ENCODE measurements around the gene SPECC1. TPM values are rescaled to one million over a fixed set of nuclear protein-coding genes. Genes with fewer than 3 reads are reported as not detected.
"Not testable (repeated sequence)": the region's sequence is repeated elsewhere in the genome, so short reads cannot be mapped to it uniquely, and the experiment has no call there.

The SPECC1 gene
- total RNA-seq, 1 experiment from 2014 or later: 103 TPM

- TF ChIP-seq ZBTB43 (CRISPR knock-in tag; IDR thresholded peaks at IDR 0.05): no peak
- no peak for TF ChIP-seq GRHL2 (CRISPR knock-in tag; IDR thresholded peaks at IDR 0.05; ENCODE audit: insufficient replicate concordance, severe bottlenecking)
- TF ChIP-seq ZNF532 (CRISPR knock-in tag; IDR thresholded peaks at IDR 0.05; ENCODE audit: borderline replicate concordance): no peak
- TF ChIP-seq FOXK1 (CRISPR knock-in tag; IDR thresholded peaks at IDR 0.05): no peak
- no peak for TF ChIP-seq TEAD1 (CRISPR knock-in tag; IDR thresholded peaks at IDR 0.05)
- no peak for TF ChIP-seq ZNF232 (CRISPR knock-in tag; IDR thresholded peaks at IDR 0.05)
These were observed 150.4 kb downstream of the SPECC1 start (continued) for GRCh38 chr17:20159406-20160069.

DNA sequence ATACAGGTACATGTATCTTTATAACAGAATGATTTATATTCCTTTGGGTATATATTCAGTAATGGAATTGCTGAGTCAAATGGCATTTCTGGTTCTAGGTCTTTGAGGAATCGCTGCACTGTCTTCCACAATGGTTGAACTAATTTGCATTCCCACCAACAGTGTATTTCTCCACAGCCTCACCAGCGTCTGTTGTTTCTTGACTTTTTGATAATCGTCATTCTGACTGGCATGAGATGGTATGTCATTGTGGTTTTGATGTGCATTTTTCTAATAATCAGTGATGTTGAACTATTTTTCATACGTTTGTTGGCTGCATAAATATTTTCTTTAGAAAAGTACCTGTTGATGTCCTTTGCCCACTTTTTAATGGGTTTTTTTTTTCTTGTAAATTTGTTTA lies 156.4 kb downstream of the SPECC1 start:
- ChIA-PET CTCF (interaction anchor here (0.6 kb wide), 1 partner anchor 15 kb away, joined by 3 read pairs; no protein-coding TSS in a partner anchor), POLR2A (interaction anchor here (1.1 kb wide), 1 partner anchor 9 kb away, joined by 5 read pairs; no protein-coding TSS in a partner anchor)
- H3K4me3 Mint-ChIP-seq; H3K36me3 Mint-ChIP-seq; H3K27me3 Mint-ChIP-seq (ENCODE audit: low read depth); H3K9me3 Mint-ChIP-seq; ATAC-seq; DNase-seq (ENCODE audit: low spot score): not testable (repeated sequence)
- Mint-ChIP-seq H3K27ac (peak overlapping the region; percentile 39; the same call in 1 of the 2 replicates), H3K4me1 (peaks cover 20% of the 10 kb centered on the region)

- H3K27me3 Mint-ChIP-seq (ENCODE audit: low read depth): no peaks in the 10 kb centered on the region
- no peak for TF ChIP-seq ZNF138 (CRISPR knock-in tag; conservative IDR thresholded peaks at IDR 0.05)
- TF ChIP-seq, protein P1, sequence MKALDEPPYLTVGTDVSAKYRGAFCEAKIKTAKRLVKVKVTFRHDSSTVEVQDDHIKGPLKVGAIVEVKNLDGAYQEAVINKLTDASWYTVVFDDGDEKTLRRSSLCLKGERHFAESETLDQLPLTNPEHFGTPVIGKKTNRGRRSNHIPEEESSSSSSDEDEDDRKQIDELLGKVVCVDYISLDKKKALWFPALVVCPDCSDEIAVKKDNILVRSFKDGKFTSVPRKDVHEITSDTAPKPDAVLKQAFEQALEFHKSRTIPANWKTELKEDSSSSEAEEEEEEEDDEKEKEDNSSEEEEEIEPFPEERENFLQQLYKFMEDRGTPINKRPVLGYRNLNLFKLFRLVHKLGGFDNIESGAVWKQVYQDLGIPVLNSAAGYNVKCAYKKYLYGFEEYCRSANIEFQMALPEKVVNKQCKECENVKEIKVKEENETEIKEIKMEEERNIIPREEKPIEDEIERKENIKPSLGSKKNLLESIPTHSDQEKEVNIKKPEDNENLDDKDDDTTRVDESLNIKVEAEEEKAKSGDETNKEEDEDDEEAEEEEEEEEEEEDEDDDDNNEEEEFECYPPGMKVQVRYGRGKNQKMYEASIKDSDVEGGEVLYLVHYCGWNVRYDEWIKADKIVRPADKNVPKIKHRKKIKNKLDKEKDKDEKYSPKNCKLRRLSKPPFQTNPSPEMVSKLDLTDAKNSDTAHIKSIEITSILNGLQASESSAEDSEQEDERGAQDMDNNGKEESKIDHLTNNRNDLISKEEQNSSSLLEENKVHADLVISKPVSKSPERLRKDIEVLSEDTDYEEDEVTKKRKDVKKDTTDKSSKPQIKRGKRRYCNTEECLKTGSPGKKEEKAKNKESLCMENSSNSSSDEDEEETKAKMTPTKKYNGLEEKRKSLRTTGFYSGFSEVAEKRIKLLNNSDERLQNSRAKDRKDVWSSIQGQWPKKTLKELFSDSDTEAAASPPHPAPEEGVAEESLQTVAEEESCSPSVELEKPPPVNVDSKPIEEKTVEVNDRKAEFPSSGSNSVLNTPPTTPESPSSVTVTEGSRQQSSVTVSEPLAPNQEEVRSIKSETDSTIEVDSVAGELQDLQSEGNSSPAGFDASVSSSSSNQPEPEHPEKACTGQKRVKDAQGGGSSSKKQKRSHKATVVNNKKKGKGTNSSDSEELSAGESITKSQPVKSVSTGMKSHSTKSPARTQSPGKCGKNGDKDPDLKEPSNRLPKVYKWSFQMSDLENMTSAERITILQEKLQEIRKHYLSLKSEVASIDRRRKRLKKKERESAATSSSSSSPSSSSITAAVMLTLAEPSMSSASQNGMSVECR (CRISPR knock-in tag; IDR thresholded peaks at IDR 0.05; ENCODE audit: borderline replicate concordance): no peak
- no peak for TF ChIP-seq ZNF671 (CRISPR knock-in tag; IDR thresholded peaks at IDR 0.05)
- no peak for TF ChIP-seq TEAD4 (CRISPR knock-in tag; IDR thresholded peaks at IDR 0.05)
- no peak for TF ChIP-seq FOXK1 (CRISPR knock-in tag; IDR thresholded peaks at IDR 0.05)
- no peak for TF ChIP-seq ATF3 (CRISPR knock-in tag; conservative IDR thresholded peaks at IDR 0.05)
- TF ChIP-seq CBFB (CRISPR knock-in tag; IDR thresholded peaks at IDR 0.05; ENCODE audit: low read depth): no peak
- no peak overlapping the region for H3K27ac Mint-ChIP-seq
- no peaks in the 10 kb centered on the region for H3K36me3 Mint-ChIP-seq
- H3K9me3 Mint-ChIP-seq: no peaks in the 10 kb centered on the region
- POLR2A ChIA-PET: no interaction called here
- CTCF ChIA-PET: no interaction called here
- ATAC-seq: no peak
- peaks cover 51% of the 10 kb centered on the region for H3K4me1 Mint-ChIP-seq
- H3K4me3 Mint-ChIP-seq: no peak overlapping the region
- DNase-seq (ENCODE audit: low spot score): no peak
These were observed 160.9 kb downstream of the SPECC1 start for GRCh38 chr17:20170085-20170484.
